ENCODE results near the gene ZFHX3. TPM values are rescaled to one million over a fixed set of nuclear protein-coding genes. Genes with fewer than 3 reads are reported as not detected.
A peak's percentile ranks its signal among the peaks of the same experiment; 100 is the strongest.

Gene ZFHX3
- total and polyA plus RNA-seq, 4 donors: 2.6 to 32.7 (median 14.7) TPM

DNA sequence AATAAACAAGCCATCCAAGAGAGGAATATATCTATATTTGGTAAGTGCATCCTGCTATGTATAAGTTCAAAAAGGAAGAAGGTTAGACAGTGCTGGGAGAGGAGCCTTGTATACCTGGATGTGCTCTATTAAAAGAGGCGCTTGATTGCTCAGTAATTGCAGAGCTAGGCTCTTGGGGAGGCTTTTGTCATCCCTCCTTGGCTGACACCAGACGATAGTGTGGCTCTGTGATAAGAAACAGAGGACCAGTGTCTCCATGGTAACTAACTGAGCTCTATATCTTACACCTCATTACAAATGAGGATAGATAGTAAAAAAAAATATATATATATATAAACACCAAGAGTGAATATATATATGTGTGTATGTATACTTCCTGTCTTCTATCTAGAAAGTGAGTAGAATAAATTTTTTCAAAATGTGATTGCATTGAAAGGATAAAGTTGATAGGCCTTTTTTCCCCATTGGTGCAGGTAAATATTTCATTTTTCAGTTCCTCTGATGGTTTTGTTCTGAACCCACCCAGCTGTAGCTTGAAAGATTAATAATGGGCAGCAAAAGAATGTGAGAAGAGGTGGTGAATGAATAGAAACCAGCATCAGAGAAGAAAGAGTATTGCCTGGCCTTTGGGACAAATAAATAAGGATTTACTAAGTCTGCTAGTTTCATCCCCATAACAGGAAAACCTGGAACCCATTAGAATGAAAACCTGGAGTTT is 303.7 kb downstream of the ZFHX3 start:
- Histone ChIP-seq H3K4me1 (ENCODE audit: control insufficient read depth in 5 of 5, insufficient read depth in 5 of 5, low read length in 5 of 5) (peaks cover 0 to 6% (median 0%) of the 10 kb centered on the region in 5 donors), H3K9ac (ENCODE audit: insufficient read depth in 1 of 2, low read length in 2 of 2) (no peak overlapping the region), H3K27ac (ENCODE audit: low read depth in 1 of 2, low read length in 1 of 2) (no peak overlapping the region), H3K9me3 (ENCODE audit: control insufficient read depth in 4 of 4, insufficient read depth in 3 of 4, low read length in 3 of 4) (no peaks in the 10 kb centered on the region), H3K36me3 (ENCODE audit: control insufficient read depth in 4 of 4, insufficient read depth in 4 of 4, low read length in 4 of 4) (no peaks in the 10 kb centered on the region), H3K27me3 (ENCODE audit: control insufficient read depth in 3 of 3, insufficient read depth in 3 of 3, low read length in 2 of 3) (no peaks in the 10 kb centered on the region), H3K4me3 (no peak overlapping the region)
- ATAC-seq (ENCODE audit: insufficient read depth, low FRiP score) (no peak), DNase-seq (peak in 2 of 3 donors; percentile 30)
- TF ChIP-seq, protein P1, sequence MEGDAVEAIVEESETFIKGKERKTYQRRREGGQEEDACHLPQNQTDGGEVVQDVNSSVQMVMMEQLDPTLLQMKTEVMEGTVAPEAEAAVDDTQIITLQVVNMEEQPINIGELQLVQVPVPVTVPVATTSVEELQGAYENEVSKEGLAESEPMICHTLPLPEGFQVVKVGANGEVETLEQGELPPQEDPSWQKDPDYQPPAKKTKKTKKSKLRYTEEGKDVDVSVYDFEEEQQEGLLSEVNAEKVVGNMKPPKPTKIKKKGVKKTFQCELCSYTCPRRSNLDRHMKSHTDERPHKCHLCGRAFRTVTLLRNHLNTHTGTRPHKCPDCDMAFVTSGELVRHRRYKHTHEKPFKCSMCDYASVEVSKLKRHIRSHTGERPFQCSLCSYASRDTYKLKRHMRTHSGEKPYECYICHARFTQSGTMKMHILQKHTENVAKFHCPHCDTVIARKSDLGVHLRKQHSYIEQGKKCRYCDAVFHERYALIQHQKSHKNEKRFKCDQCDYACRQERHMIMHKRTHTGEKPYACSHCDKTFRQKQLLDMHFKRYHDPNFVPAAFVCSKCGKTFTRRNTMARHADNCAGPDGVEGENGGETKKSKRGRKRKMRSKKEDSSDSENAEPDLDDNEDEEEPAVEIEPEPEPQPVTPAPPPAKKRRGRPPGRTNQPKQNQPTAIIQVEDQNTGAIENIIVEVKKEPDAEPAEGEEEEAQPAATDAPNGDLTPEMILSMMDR (IDR thresholded peaks at IDR 0.05; ENCODE audit: control extremely low read depth, extremely low read depth): no peak
- 93 to 98% methylated on average over 2 of the region's 2 CpGs for WGBS, 2 donors

DNA sequence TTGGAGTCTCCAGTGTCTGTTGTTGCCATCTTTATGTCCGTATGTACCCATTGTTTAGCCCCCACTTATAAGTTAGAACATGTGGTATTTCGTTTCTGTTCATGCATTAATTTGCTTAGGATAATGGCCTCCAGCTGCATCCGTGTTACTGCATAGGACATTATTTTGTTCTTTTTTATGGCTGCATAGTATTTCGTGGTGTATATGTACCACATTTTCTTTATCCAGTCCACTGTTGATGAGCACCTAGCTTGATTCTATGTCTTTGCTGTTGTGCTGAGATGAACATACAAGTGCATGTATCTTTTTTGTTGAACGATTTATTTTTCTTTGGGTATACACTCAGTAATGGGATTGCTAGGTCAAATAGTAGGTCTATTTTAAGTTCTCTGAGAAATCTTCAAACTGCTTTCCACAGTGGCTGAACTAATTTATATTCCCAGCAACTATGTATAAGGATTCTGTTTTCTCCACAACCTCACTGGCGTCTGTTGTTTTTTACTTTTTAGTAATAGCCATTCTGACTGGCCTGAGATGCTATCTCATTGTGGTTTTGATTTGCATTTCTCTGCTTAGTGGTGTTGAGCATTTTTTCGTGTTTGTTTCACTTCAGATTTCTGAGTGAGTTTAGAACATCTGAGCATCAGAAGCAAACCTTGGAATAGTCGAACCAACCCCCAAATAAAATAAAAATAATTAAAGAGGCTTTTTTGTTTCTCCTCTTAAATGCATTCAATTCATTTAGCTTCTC is 304.7 kb downstream of the ZFHX3 start:
- Histone ChIP-seq H3K27ac (ENCODE audit: low read depth in 1 of 2, low read length in 1 of 2) (no peak overlapping the region), H3K27me3 (ENCODE audit: control insufficient read depth in 3 of 3, insufficient read depth in 3 of 3, low read length in 2 of 3) (no peaks in the 10 kb centered on the region), H3K4me1 (ENCODE audit: control insufficient read depth in 5 of 5, insufficient read depth in 5 of 5, low read length in 5 of 5) (peaks cover 0 to 6% (median 0%) of the 10 kb centered on the region in 5 donors), H3K4me3 (no peak overlapping the region), H3K36me3 (ENCODE audit: control insufficient read depth in 4 of 4, insufficient read depth in 4 of 4, low read length in 4 of 4) (no peaks in the 10 kb centered on the region), H3K9ac (ENCODE audit: insufficient read depth in 1 of 2, low read length in 2 of 2) (no peak overlapping the region), H3K9me3 (ENCODE audit: control insufficient read depth in 4 of 4, insufficient read depth in 3 of 4, low read length in 3 of 4) (no peaks in the 10 kb centered on the region)
- TF ChIP-seq, protein P1 (IDR thresholded peaks at IDR 0.05; ENCODE audit: control extremely low read depth, extremely low read depth): no peak
- 87 to 88% methylated on average over 8 of the region's 8 CpGs for WGBS, 2 donors
- ATAC-seq (ENCODE audit: insufficient read depth, low FRiP score): no peak
- no peak for DNase-seq

DNA sequence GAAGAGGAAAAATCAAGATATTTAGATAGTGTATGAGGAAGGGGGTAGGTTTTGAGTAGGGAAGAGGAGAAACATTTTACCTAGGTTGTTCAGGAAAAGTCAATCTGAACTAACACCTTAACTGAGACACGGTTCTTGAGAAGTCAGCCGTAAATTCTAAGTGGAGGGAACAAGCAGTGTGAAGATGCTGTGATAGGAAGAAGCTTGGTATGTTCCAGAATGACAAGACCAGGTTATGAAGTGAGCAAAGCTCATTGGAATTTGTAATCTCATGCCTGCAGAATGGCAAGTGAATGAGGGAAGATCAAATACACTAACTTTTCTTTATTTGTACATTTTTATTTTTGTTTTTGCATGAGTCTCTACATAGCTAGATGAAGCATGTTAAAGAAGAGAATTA is 307.6 kb downstream of the ZFHX3 start:
- Histone ChIP-seq H3K9me3 (ENCODE audit: control insufficient read depth in 4 of 4, insufficient read depth in 3 of 4, low read length in 3 of 4) (no peaks in the 10 kb centered on the region), H3K36me3 (ENCODE audit: control insufficient read depth in 4 of 4, insufficient read depth in 4 of 4, low read length in 4 of 4) (no peaks in the 10 kb centered on the region), H3K27ac (ENCODE audit: low read depth in 1 of 2, low read length in 1 of 2) (no peak overlapping the region), H3K4me1 (ENCODE audit: control insufficient read depth in 5 of 5, insufficient read depth in 5 of 5, low read length in 5 of 5) (peaks cover 0 to 6% (median 0%) of the 10 kb centered on the region in 5 donors), H3K9ac (ENCODE audit: insufficient read depth in 1 of 2, low read length in 2 of 2) (no peak overlapping the region), H3K27me3 (ENCODE audit: control insufficient read depth in 3 of 3, insufficient read depth in 3 of 3, low read length in 2 of 3) (no peaks in the 10 kb centered on the region), H3K4me3 (no peak overlapping the region)
- ATAC-seq (ENCODE audit: insufficient read depth, low FRiP score) (no peak), DNase-seq (no peak)
- TF ChIP-seq, protein P1 (IDR thresholded peaks at IDR 0.05; ENCODE audit: control extremely low read depth, extremely low read depth): no peak
- WGBS, 2 donors: 79 to 91% methylated on average over 2 of the region's 2 CpGs
